PC-3 (cell line): ENCODE results near the gene CACNA1S.

Source experiments
- CTCF ChIP-seq: fragments of 300-600 bp; sonication (generic); conservative IDR thresholded peaks from 2 replicates; pipeline ENCODE4 v1.5.1; 2017; ENCODE audit warnings: antibody characterized with exemption, low read depth, mild to moderate bottlenecking, low read length
- EZH2 ChIP-seq: fragments of 300-600 bp; sonication (generic); IDR thresholded peaks from one replicate; pipeline ENCODE4 v1.6.1; 2017; ENCODE audit warnings: antibody characterized with exemption, mild to moderate bottlenecking, low read length; ENCODE audit not compliant: unreplicated experiment
- EZH2phosphoT487 ChIP-seq: fragments of 300-600 bp; sonication (generic); IDR thresholded peaks from 2 replicates; pipeline ENCODE4 v1.6.1; 2018; ENCODE audit warnings: mild to moderate bottlenecking, antibody characterized with exemption, low read length, borderline replicate concordance

DNA sequence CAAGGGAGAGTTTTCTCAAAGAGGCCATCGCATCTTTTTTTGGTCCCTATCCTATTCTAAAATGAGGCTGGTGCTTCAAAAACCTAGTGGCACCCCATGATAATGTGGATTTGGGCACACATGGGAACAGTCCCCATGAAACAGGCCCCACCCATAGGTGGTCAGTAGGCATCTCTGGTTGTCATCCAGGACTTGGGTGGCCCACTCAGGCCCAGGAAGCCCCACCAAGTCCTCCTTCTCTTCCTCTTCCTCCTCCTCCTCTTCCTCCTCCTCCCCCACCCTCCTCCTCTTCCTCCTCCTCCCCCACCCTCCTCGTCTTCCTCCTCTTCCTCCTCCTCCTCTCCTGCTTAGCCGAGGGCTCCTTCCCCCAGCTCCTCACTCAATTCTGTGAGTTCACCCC, 554 bp downstream of the CACNA1S start:
- TF ChIP-seq CTCF: no peak
- TF ChIP-seq EZH2: no peak
- TF ChIP-seq EZH2phosphoT487: no peak
